ENCODE measurements around the gene TMEM178A. TPM values are rescaled to one million over a fixed set of nuclear protein-coding genes. Genes with fewer than 3 reads are reported as not detected.

The TMEM178A gene
- polyA plus RNA-seq, 2 of the 4 experiments (the other 2 are of a cell fraction) = 0.13 to 0.87 TPM

DNA sequence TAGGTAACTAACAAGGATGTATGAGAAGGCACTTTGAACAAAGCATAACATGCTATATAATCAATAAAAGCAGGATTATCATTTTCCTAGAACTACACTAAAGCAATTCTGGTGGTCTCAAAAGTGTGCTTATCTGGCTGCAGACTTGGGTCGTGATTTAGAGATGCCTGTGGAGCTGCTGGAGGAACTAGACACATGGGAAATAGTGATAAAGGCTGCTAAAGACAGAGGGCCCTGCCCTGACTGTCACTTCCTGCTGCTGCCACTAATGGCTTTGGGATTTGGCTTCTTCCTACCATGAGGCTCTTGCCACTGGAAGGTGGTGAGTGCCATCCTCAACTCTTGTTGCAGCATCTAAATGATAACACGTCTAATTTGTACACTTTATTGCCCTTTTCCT is 22.5 kb downstream of the TMEM178A start:
- H3K9me3 ChIP-seq = peaks cover 7% of the 10 kb centered on the region; the same call in 1 of the 3 replicates
- CTCF ChIA-PET = interaction anchor here (1.1 to 1.9 kb wide), 3 partner anchors 9 to 41 kb away, joined by 4 to 12 read pairs (median 4); no protein-coding TSS in a partner anchor
- 36% methylated on average over 2 of the region's 2 CpGs for WGBS (ENCODE audit: missing lambda C conversion rate)
- POLR2A ChIA-PET = no interaction called here
- no peak for FAIRE-seq
- no peak overlapping the region for H3K4me2 ChIP-seq
- no peak overlapping the region for H3K27ac ChIP-seq
- TF ChIP-seq ESRRA (IDR thresholded peaks at IDR 0.05; ENCODE audit: borderline replicate concordance, low read length) = no peak
- no peak for TF ChIP-seq ZC3H11A (IDR thresholded peaks at IDR 0.05)
- no peak for TF ChIP-seq HEYL (CRISPR knock-in tag; IDR thresholded peaks at IDR 0.05)
- TF ChIP-seq RARB (CRISPR knock-in tag; IDR thresholded peaks at IDR 0.05) = no peak
- TF ChIP-seq FOSB (CRISPR knock-in tag; IDR thresholded peaks at IDR 0.05) = no peak
- TF ChIP-seq ZNF302 (CRISPR knock-in tag; IDR thresholded peaks at IDR 0.05) = no peak
- TF ChIP-seq BHLHE40 (IDR thresholded peaks at IDR 0.05; ENCODE audit: low read depth, low read length) = no peak
- no peak for TF ChIP-seq JUNB (IDR thresholded peaks at IDR 0.05)
- no peak for TF ChIP-seq CEBPB (IDR thresholded peaks at IDR 0.05)
- TF ChIP-seq MAFK (IDR thresholded peaks at IDR 0.05; ENCODE audit: partially characterized antibody) = no peak
- TF ChIP-seq TP53 (CRISPR knock-in tag; IDR thresholded peaks at IDR 0.05) = no peak
- no peak for TF ChIP-seq RFX5 (IDR thresholded peaks at IDR 0.05)
- TF ChIP-seq CHD2 (IDR thresholded peaks at IDR 0.05; ENCODE audit: low read length, partially characterized antibody) = no peak
- TF ChIP-seq, protein P1, sequence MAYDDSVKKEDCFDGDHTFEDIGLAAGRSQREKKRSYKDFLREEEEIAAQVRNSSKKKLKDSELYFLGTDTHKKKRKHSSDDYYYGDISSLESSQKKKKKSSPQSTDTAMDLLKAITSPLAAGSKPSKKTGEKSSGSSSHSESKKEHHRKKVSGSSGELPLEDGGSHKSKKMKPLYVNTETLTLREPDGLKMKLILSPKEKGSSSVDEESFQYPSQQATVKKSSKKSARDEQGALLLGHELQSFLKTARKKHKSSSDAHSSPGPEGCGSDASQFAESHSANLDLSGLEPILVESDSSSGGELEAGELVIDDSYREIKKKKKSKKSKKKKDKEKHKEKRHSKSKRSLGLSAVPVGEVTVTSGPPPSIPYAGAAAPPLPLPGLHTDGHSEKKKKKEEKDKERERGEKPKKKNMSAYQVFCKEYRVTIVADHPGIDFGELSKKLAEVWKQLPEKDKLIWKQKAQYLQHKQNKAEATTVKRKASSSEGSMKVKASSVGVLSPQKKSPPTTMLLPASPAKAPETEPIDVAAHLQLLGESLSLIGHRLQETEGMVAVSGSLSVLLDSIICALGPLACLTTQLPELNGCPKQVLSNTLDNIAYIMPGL (CRISPR knock-in tag; IDR thresholded peaks at IDR 0.05; ENCODE audit: borderline replicate concordance) = no peak
- no peak for TF ChIP-seq POLR2AphosphoS2 (conservative IDR thresholded peaks at IDR 0.05; ENCODE audit: low read length)
- no peak for TF ChIP-seq HOXB5 (CRISPR knock-in tag; IDR thresholded peaks at IDR 0.05)
- TF ChIP-seq RCOR1 (IDR thresholded peaks at IDR 0.05; ENCODE audit: low read depth, low read length) = no peak
- no peak overlapping the region for H3K4me3 ChIP-seq
- peaks cover 5% of the 10 kb centered on the region; the same call in 1 of the 3 replicates for H3K4me1 ChIP-seq
- 0 out of 6 replicates have a peak, but pooled peaks of 1 of the 2 experiments have one; percentile 28 for ATAC-seq
- DNase-seq (ENCODE audit: low read depth in 1 of 2, low spot score in 1 of 2) = no peak

DNA sequence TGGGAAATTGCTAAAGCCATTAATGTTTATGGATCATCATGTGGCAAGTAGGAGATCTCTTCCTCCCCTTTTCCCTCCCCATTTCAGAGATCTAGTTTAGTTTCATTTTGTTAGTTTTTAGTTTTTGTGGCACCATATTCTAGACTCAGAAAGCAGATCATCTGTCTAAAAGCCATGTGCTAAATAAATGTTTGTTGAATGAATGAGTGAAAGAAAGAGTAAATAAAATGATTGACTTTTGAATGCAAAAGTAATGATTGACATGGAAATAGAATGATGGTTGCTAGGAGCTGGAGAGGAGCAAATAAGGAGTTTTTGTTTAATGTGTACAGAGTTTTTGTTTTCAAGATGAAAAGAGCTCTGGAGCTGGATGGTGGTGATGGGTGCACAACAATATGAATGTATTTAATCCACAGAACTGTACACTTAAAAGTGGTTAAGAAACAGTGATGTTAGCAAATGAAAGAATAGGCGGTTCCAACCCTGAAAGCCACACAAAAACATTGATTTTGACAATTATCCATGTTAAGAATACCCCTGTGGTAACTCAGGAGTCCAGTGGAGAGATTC is 23.6 kb downstream of the TMEM178A start:
- no peak for ATAC-seq
- H3K27ac ChIP-seq = no peak overlapping the region
- POLR2A ChIA-PET = no interaction called here
- WGBS (ENCODE audit: missing lambda C conversion rate) = 35% methylated on average over 1 of the region's 1 CpG
- H3K9me3 ChIP-seq = peaks cover 7% of the 10 kb centered on the region; the same call in 1 of the 3 replicates
- peak; percentile 23 for FAIRE-seq
- CTCF ChIA-PET = interaction anchor here (1.0 to 1.9 kb wide), 5 partner anchors 8 to 310 kb away, joined by 3 to 12 read pairs (median 4); no protein-coding TSS in a partner anchor
- TF ChIP-seq BHLHE40 (IDR thresholded peaks at IDR 0.05; ENCODE audit: low read depth, low read length) = no peak
- no peak for TF ChIP-seq POLR2A (IDR thresholded peaks at IDR 0.05; ENCODE audit: low read length)
- no peak for TF ChIP-seq HOXB5 (CRISPR knock-in tag; IDR thresholded peaks at IDR 0.05)
- TF ChIP-seq RARB (CRISPR knock-in tag; IDR thresholded peaks at IDR 0.05) = no peak
- no peak for TF ChIP-seq MYC (IDR thresholded peaks at IDR 0.05; ENCODE audit: borderline replicate concordance, low read length)
- TF ChIP-seq POLR2AphosphoS2 (conservative IDR thresholded peaks at IDR 0.05; ENCODE audit: low read length) = no peak
- TF ChIP-seq, protein P2, sequence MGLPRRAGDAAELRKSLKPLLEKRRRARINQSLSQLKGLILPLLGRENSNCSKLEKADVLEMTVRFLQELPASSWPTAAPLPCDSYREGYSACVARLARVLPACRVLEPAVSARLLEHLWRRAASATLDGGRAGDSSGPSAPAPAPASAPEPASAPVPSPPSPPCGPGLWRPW (IDR thresholded peaks at IDR 0.05) = no peak
- H3K4me1 ChIP-seq = peaks cover 5% of the 10 kb centered on the region; the same call in 1 of the 3 replicates
- DNase-seq (ENCODE audit: low read depth in 1 of 2, low spot score in 1 of 2) = no peak
- H3K4me3 ChIP-seq = no peak overlapping the region
- no peak overlapping the region for H3K4me2 ChIP-seq

DNA sequence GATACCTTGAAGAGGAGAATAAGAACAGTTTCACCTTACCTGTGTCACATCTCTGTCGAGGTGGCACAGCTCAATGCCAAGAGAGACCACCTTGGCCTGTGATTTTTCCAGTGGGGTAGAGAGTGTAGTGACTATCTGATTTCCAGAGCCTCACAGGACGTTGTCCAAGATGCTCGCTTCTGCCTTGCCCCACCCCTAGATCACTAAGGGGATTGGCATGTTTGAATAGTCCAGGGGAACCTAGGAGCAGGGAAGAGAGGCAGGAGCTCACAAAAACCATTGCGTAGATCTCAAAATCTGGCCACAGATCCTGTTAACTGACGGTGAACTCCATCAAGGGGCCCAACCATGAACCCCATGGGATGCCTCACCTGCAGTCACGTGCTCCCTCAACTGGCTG is 24.2 kb downstream of the TMEM178A start:
- CTCF ChIA-PET = interaction anchor here (1.0 to 1.1 kb wide), 2 partner anchors 41 to 310 kb away, joined by 3 to 5 read pairs; no protein-coding TSS in a partner anchor
- DNase-seq (ENCODE audit: low read depth in 1 of 2, low spot score in 1 of 2) = no peak

More for the DNA sequence above, 24.2 kb downstream of the TMEM178A start:
- H3K27ac ChIP-seq = no peak overlapping the region
- peaks cover 5% of the 10 kb centered on the region; the same call in 1 of the 3 replicates for H3K4me1 ChIP-seq
- ATAC-seq = peak; percentile 19 to 72; a peak in 3 of 6 replicates
- TF ChIP-seq, protein P3, sequence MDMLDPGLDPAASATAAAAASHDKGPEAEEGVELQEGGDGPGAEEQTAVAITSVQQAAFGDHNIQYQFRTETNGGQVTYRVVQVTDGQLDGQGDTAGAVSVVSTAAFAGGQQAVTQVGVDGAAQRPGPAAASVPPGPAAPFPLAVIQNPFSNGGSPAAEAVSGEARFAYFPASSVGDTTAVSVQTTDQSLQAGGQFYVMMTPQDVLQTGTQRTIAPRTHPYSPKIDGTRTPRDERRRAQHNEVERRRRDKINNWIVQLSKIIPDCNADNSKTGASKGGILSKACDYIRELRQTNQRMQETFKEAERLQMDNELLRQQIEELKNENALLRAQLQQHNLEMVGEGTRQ (IDR thresholded peaks at IDR 0.05) = peak; percentile 20; the same call in 1 of the 2 replicates
- TF ChIP-seq CBX2 (IDR thresholded peaks at IDR 0.05; ENCODE audit: borderline replicate concordance, low read depth) (no peak), POLR2AphosphoS2 (conservative IDR thresholded peaks at IDR 0.05; ENCODE audit: low read length) (no peak), CBX8 (IDR thresholded peaks at IDR 0.05) (no peak), SREBF2 (IDR thresholded peaks at IDR 0.05) (no peak), TP53 (CRISPR knock-in tag; IDR thresholded peaks at IDR 0.05) (no peak)
- TF ChIP-seq, protein P4, sequence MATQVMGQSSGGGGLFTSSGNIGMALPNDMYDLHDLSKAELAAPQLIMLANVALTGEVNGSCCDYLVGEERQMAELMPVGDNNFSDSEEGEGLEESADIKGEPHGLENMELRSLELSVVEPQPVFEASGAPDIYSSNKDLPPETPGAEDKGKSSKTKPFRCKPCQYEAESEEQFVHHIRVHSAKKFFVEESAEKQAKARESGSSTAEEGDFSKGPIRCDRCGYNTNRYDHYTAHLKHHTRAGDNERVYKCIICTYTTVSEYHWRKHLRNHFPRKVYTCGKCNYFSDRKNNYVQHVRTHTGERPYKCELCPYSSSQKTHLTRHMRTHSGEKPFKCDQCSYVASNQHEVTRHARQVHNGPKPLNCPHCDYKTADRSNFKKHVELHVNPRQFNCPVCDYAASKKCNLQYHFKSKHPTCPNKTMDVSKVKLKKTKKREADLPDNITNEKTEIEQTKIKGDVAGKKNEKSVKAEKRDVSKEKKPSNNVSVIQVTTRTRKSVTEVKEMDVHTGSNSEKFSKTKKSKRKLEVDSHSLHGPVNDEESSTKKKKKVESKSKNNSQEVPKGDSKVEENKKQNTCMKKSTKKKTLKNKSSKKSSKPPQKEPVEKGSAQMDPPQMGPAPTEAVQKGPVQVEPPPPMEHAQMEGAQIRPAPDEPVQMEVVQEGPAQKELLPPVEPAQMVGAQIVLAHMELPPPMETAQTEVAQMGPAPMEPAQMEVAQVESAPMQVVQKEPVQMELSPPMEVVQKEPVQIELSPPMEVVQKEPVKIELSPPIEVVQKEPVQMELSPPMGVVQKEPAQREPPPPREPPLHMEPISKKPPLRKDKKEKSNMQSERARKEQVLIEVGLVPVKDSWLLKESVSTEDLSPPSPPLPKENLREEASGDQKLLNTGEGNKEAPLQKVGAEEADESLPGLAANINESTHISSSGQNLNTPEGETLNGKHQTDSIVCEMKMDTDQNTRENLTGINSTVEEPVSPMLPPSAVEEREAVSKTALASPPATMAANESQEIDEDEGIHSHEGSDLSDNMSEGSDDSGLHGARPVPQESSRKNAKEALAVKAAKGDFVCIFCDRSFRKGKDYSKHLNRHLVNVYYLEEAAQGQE (IDR thresholded peaks at IDR 0.05) = no peak
- POLR2A ChIA-PET = no interaction called here
- peaks cover 7% of the 10 kb centered on the region; the same call in 1 of the 3 replicates for H3K9me3 ChIP-seq
- H3K4me3 ChIP-seq = no peak overlapping the region
- no peak for FAIRE-seq
- 39% methylated on average over 6 of the region's 6 CpGs for WGBS (ENCODE audit: missing lambda C conversion rate)
- no peak overlapping the region for H3K4me2 ChIP-seq
